ENCODE data around the gene ACSS2.

ACSS2 gene

DNA sequence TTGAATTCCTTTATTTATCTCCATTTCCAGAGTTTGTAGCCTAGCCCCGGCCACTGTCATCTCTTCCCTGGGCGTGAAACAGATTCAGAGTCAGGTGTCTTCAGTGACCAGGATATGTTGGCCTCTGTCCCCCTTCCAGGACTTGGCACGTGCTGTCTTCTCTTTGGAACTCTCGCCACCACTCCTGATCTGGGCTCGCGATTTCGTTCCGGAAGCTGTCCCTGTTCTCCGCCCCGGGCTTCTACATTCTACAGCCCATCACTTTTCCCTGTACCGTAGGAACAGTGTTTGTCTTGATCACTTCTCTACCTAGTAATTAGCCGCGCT is 78.5 kb downstream of the ACSS2 start:
- Histone ChIP-seq H3K4me3 (ENCODE audit: low read length in 2 of 2) (peak overlapping the region; percentile 93 to 94), H3K9me3 (ENCODE audit: control insufficient read depth in 2 of 2, low read length in 2 of 2) (no peaks in the 10 kb centered on the region), H3K4me1 (ENCODE audit: control insufficient read depth in 2 of 2, insufficient read depth in 2 of 2, low read length in 2 of 2) (peaks cover 14 to 20% of the 10 kb centered on the region in 2 donors), H3K27ac (ENCODE audit: low read depth in 2 of 2, low read length in 2 of 2) (peak overlapping the region; percentile 92 to 95), H3K36me3 (ENCODE audit: control insufficient read depth in 2 of 2, insufficient read depth in 2 of 2, low read length in 2 of 2) (no peaks in the 10 kb centered on the region), H3K9ac (ENCODE audit: low read depth in 1 of 2, low read length in 2 of 2) (peak overlapping the region; percentile 95 to 99), H3K27me3 (ENCODE audit: control insufficient read depth in 2 of 2, insufficient read depth in 2 of 2, low read length in 2 of 2) (no peaks in the 10 kb centered on the region)

DNA sequence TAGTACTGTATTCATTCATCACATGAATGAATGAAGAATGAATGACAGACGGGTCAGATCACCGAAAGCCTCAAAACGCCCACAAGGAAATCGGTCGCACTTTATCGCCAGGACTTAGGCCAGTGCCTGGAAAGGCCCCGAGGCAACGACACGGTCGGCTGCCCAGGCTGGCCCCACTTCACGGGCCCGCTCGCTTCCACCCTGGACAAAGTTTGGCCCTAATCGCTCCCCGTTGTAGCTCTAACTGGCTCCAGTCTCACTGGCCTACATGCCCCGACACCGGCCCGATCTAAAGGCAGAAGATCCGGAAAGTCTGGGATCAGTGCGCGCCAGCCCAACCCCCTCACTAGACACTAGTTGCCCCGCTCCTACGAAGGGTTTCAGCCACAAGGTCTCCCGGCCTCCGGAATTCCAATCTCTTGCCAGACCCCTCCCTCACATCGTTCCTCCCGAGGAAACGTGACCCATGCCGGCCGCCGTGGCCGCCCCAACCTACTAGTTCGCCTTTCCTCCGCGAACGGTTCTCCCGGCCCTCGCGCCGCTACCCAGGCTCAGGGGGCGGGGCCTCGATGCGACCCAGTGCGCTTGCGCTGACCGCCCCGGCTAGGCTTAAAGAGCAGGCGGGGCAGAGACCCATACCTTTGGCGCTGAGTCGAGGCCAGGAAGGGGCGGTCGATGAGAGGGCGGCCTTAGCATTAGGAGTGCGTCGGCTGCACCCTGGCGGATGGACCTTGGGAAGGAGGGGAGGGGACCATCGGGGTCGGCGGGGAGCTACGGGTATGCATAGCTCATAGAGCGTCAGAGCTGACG is 79.0 kb downstream of the ACSS2 start, which contains the start of the genes GSS and MYH7B:
Gene GSS (minus strand): TSS at position 576 of the 810 bp plus-strand sequence. CDS start 3,954 bp downstream, outside the sequence.
Gene MYH7B (plus strand): TSS at position 638 of the 810 bp plus-strand sequence. CDS start 22,138 bp downstream, outside the sequence.
- H3K4me1 ChIP-seq (ENCODE audit: control insufficient read depth in 2 of 2, insufficient read depth in 2 of 2, low read length in 2 of 2) = peaks cover 14 to 23% of the 10 kb centered on the region in 2 donors
- no peaks in the 10 kb centered on the region for H3K27me3 ChIP-seq (ENCODE audit: control insufficient read depth in 2 of 2, insufficient read depth in 2 of 2, low read length in 2 of 2)
- H3K9ac ChIP-seq (ENCODE audit: low read depth in 1 of 2, low read length in 2 of 2) = peak within 1 kb of the TSS; percentile 95 to 99
- no peaks in the 10 kb centered on the region for H3K9me3 ChIP-seq (ENCODE audit: control insufficient read depth in 2 of 2, low read length in 2 of 2)
- H3K4me3 ChIP-seq (ENCODE audit: low read length in 2 of 2) = peak within 1 kb of the TSS; percentile 93 to 94
- H3K36me3 ChIP-seq (ENCODE audit: control insufficient read depth in 2 of 2, insufficient read depth in 2 of 2, low read length in 2 of 2) = no peaks in the 10 kb centered on the region
- peak within 1 kb of the TSS; percentile 92 to 95 for H3K27ac ChIP-seq (ENCODE audit: low read depth in 2 of 2, low read length in 2 of 2)

DNA sequence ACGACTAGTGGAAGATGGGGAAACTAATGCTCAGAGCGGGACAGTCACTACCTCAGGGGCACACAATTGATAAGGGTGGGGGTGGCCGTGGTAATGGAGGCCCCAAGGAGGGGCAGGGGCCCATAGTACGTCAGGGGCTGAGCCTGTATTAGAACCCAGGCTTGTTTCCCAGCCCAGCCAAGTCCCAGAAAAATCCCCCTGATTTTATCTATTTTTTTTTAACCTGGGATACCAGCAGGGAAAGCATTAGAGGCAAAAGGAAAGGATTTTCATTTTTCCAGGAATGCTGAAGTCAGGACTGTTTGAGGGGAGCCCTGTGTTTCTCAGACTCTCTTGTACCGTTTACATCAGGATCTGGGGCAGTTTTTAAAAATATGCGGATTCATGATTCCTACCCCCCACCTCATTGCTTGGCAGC is 79.6 kb downstream of the ACSS2 start:
- Histone ChIP-seq H3K9ac (ENCODE audit: low read depth in 1 of 2, low read length in 2 of 2) (peak overlapping the region; percentile 95 to 99), H3K36me3 (ENCODE audit: control insufficient read depth in 2 of 2, insufficient read depth in 2 of 2, low read length in 2 of 2) (no peaks in the 10 kb centered on the region), H3K4me1 (ENCODE audit: control insufficient read depth in 2 of 2, insufficient read depth in 2 of 2, low read length in 2 of 2) (peaks cover 14 to 26% of the 10 kb centered on the region in 2 donors), H3K4me3 (ENCODE audit: low read length in 2 of 2) (peak overlapping the region; percentile 93 to 94), H3K9me3 (ENCODE audit: control insufficient read depth in 2 of 2, low read length in 2 of 2) (no peaks in the 10 kb centered on the region), H3K27me3 (ENCODE audit: control insufficient read depth in 2 of 2, insufficient read depth in 2 of 2, low read length in 2 of 2) (no peaks in the 10 kb centered on the region), H3K27ac (ENCODE audit: low read depth in 2 of 2, low read length in 2 of 2) (peak overlapping the region; percentile 92 to 95)

DNA sequence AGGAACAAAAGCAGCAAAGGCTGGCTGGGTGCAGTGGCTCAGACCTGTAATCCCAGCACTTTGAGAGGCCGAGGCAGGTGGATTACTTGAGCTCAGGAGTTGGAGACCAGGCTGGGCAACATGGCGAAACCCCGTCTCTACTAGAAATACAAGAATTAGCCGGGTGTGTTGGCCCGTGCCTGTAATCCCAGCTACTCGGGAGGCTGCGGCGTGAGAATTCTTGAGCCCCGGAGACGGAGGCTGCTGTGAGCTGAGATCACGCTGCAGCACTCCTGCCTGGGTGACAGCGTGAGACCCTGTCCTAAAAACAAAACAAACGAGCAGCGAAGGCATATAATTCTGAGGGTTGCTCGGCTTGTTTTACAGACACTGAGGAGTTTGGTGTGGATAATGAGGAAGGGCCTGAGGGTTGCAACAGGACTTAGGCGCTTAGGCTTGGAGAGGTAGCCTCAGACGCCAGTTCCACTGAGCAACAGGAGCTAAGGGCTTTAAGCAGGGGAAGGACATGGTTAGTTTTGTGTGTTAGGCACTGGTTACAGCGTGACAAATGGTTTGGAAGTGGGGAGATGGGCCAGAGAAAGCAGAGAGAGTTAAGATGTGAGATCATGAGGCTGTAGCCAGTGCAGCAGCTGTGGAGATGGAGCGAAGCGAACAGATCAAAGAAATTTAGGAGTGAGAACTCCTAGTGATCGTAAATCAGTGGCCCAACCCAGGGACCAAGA is 80.5 kb downstream of the ACSS2 start:
- Histone ChIP-seq H3K27me3 (ENCODE audit: control insufficient read depth in 2 of 2, insufficient read depth in 2 of 2, low read length in 2 of 2) (no peaks in the 10 kb centered on the region), H3K36me3 (ENCODE audit: control insufficient read depth in 2 of 2, insufficient read depth in 2 of 2, low read length in 2 of 2) (no peaks in the 10 kb centered on the region), H3K4me3 (ENCODE audit: low read length in 2 of 2) (no peak overlapping the region), H3K9ac (ENCODE audit: low read depth in 1 of 2, low read length in 2 of 2) (no peak overlapping the region), H3K9me3 (ENCODE audit: control insufficient read depth in 2 of 2, low read length in 2 of 2) (no peaks in the 10 kb centered on the region), H3K27ac (ENCODE audit: low read depth in 2 of 2, low read length in 2 of 2) (no peak overlapping the region), H3K4me1 (ENCODE audit: control insufficient read depth in 2 of 2, insufficient read depth in 2 of 2, low read length in 2 of 2) (peaks cover 14 to 21% of the 10 kb centered on the region in 2 donors)

DNA sequence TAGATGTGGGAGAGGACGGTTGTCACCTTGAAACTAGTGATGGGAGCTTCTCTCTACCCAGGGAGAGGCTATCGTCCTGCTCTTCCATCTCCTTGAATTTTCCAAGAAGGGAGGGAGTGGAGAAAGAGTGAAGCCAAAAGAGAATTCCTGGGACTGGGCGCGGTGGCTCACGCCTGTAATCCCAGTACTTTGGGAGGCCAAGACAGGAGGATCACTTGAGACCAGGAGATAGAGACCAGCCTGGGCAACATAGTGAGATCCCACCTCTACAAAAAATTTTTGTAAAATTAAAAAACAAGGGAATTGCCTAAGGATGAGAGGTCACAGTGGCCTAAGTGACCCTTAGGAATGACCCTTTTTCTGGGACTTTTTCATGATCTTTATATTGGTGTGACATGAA is 88.1 kb downstream of the ACSS2 start:
- H3K27ac ChIP-seq (ENCODE audit: low read depth in 2 of 2, low read length in 2 of 2) = no peak overlapping the region
- no peaks in the 10 kb centered on the region for H3K36me3 ChIP-seq (ENCODE audit: control insufficient read depth in 2 of 2, insufficient read depth in 2 of 2, low read length in 2 of 2)
- H3K4me3 ChIP-seq (ENCODE audit: low read length in 2 of 2) = no peak overlapping the region
- H3K27me3 ChIP-seq (ENCODE audit: control insufficient read depth in 2 of 2, insufficient read depth in 2 of 2, low read length in 2 of 2) = no peaks in the 10 kb centered on the region
- H3K4me1 ChIP-seq (ENCODE audit: control insufficient read depth in 2 of 2, insufficient read depth in 2 of 2, low read length in 2 of 2) = peaks cover 0 to 9% of the 10 kb centered on the region in 2 donors
- H3K9ac ChIP-seq (ENCODE audit: low read depth in 1 of 2, low read length in 2 of 2) = no peak overlapping the region
- H3K9me3 ChIP-seq (ENCODE audit: control insufficient read depth in 2 of 2, low read length in 2 of 2) = no peaks in the 10 kb centered on the region

DNA sequence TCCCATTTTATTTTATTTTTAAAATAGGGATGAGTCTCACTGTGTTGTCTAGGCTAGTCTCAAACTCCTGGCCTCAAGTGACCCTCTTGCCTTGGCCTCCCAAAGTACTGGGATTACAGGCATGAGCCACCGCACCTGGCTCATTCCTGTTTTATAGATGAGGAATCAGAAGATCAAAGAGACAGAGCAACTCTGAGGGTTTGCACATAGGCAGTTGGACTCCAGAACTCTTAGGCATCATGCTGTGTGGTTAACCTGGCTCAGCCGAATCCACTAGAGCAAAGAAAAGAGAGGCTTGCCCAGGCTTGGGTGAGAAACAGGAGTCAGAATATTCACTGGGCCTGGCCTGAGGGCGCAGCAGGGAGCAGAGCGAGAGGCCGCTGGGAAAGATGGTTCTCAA is 88.6 kb downstream of the ACSS2 start:
- no peaks in the 10 kb centered on the region for H3K36me3 ChIP-seq (ENCODE audit: control insufficient read depth in 2 of 2, insufficient read depth in 2 of 2, low read length in 2 of 2)
- H3K27me3 ChIP-seq (ENCODE audit: control insufficient read depth in 2 of 2, insufficient read depth in 2 of 2, low read length in 2 of 2) = no peaks in the 10 kb centered on the region
- no peak overlapping the region for H3K27ac ChIP-seq (ENCODE audit: low read depth in 2 of 2, low read length in 2 of 2)
- H3K4me1 ChIP-seq (ENCODE audit: control insufficient read depth in 2 of 2, insufficient read depth in 2 of 2, low read length in 2 of 2) = peaks cover 0 to 4% of the 10 kb centered on the region in 2 donors
- no peaks in the 10 kb centered on the region for H3K9me3 ChIP-seq (ENCODE audit: control insufficient read depth in 2 of 2, low read length in 2 of 2)
- no peak overlapping the region for H3K4me3 ChIP-seq (ENCODE audit: low read length in 2 of 2)
- H3K9ac ChIP-seq (ENCODE audit: low read depth in 1 of 2, low read length in 2 of 2) = no peak overlapping the region

DNA sequence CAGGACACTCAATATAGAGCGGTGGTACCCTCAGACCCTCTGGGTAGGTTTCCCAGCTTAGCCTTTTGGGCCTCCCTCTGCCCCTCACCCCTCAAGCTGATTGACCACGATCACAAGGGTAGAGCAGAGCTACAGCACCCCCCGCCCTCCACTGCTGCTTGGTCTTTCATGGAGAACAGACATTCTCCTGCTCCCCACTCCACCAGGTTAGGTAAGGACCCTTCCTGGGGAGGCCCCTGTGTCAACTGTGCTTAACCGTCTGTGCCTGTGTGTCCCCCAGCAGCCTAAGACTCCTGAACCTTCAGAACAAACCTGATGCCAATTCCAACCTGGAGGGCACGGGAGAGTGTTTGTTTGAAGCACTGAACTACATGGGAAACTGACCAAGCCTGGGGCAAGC is 91.0 kb downstream of the ACSS2 start:
- Histone ChIP-seq H3K4me3 (ENCODE audit: low read length in 2 of 2) (no peak overlapping the region), H3K27ac (ENCODE audit: low read depth in 2 of 2, low read length in 2 of 2) (no peak overlapping the region), H3K4me1 (ENCODE audit: control insufficient read depth in 2 of 2, insufficient read depth in 2 of 2, low read length in 2 of 2) (no peaks in the 10 kb centered on the region), H3K27me3 (ENCODE audit: control insufficient read depth in 2 of 2, insufficient read depth in 2 of 2, low read length in 2 of 2) (no peaks in the 10 kb centered on the region), H3K36me3 (ENCODE audit: control insufficient read depth in 2 of 2, insufficient read depth in 2 of 2, low read length in 2 of 2) (no peaks in the 10 kb centered on the region), H3K9ac (ENCODE audit: low read depth in 1 of 2, low read length in 2 of 2) (no peak overlapping the region), H3K9me3 (ENCODE audit: control insufficient read depth in 2 of 2, low read length in 2 of 2) (no peaks in the 10 kb centered on the region)

DNA sequence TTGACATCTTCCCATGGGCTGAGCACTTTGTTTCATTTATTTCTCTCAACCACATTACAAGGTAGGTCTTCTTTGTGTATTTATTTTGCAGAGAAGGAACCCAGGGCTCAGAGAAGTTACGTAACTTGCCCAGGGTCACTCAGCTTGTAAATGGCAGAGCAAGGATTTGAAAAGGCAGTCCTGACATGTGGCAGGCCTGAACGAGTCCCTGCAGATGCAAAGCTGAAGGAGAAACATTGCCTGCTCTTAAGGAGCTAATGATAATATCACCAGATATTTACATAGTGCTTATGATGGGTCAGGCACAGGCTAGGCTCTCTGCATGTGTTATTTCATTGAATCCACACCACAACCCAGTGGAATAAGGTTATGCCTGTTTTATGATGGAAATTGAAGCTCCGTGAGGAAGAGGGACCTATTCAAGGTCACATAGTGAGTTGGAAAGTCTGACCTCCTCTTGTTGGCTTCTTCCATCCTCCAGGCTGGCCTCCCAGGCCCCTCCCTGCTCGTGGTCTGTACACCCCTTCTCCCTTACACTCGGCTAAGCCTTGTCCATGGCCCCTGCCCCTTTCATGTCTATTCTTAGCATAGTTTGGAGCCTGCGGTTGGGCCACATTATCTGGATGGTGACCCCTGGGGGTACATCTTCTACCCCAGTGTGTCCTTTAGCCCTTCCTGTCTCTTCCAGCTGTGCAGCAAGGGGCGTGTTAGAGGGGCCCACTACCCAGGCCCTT is 91.8 kb downstream of the ACSS2 start:
- H3K9ac ChIP-seq (ENCODE audit: low read depth in 1 of 2, low read length in 2 of 2) = no peak overlapping the region
- H3K27me3 ChIP-seq (ENCODE audit: control insufficient read depth in 2 of 2, insufficient read depth in 2 of 2, low read length in 2 of 2) = no peaks in the 10 kb centered on the region
- no peak overlapping the region for H3K27ac ChIP-seq (ENCODE audit: low read depth in 2 of 2, low read length in 2 of 2)
- no peaks in the 10 kb centered on the region for H3K9me3 ChIP-seq (ENCODE audit: control insufficient read depth in 2 of 2, low read length in 2 of 2)
- H3K4me3 ChIP-seq (ENCODE audit: low read length in 2 of 2) = no peak overlapping the region
- H3K36me3 ChIP-seq (ENCODE audit: control insufficient read depth in 2 of 2, insufficient read depth in 2 of 2, low read length in 2 of 2) = no peaks in the 10 kb centered on the region
- H3K4me1 ChIP-seq (ENCODE audit: control insufficient read depth in 2 of 2, insufficient read depth in 2 of 2, low read length in 2 of 2) = no peaks in the 10 kb centered on the region

DNA sequence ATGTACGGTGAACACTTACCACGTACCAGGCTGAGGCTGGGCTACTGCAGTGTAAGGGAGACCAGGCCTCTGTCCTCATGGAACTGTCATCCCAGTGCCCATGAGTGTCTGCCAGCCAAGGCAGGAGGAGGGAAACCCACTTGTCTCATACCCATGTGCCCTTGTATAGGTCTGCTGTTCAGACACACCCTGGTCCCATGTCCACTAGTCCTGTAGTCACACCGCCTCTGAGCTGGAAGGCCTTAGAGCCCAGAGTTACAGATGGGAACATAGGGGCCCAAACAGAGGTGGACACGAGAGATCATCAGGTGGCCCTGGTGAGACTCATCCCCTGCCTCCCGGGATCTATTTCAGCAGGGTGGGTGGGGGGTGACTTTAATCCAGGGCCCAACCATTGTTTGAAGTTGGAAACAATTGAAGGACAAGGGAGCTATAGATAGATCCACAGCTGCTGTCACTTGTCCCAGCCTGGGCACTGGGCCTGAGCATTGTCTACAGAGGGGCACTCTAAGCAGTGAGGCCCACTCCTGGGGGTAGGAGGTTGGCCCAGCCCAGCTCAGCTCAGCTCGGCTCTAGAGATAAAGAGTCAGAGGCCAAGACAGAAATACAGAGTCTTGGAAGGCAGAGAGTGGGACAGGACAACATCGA is 93.9 kb downstream of the ACSS2 start:
- no peaks in the 10 kb centered on the region for H3K4me1 ChIP-seq (ENCODE audit: control insufficient read depth in 2 of 2, insufficient read depth in 2 of 2, low read length in 2 of 2)
- H3K4me3 ChIP-seq (ENCODE audit: low read length in 2 of 2) = no peak overlapping the region
- no peaks in the 10 kb centered on the region for H3K9me3 ChIP-seq (ENCODE audit: control insufficient read depth in 2 of 2, low read length in 2 of 2)
- no peaks in the 10 kb centered on the region for H3K36me3 ChIP-seq (ENCODE audit: control insufficient read depth in 2 of 2, insufficient read depth in 2 of 2, low read length in 2 of 2)
- no peaks in the 10 kb centered on the region for H3K27me3 ChIP-seq (ENCODE audit: control insufficient read depth in 2 of 2, insufficient read depth in 2 of 2, low read length in 2 of 2)
- no peak overlapping the region for H3K27ac ChIP-seq (ENCODE audit: low read depth in 2 of 2, low read length in 2 of 2)
- H3K9ac ChIP-seq (ENCODE audit: low read depth in 1 of 2, low read length in 2 of 2) = no peak overlapping the region
